HG03354 (cell line): ENCODE measurements around the gene WAC.
"Not testable (repeated sequence)": the region's sequence is repeated elsewhere in the genome, so short reads cannot be mapped to it uniquely, and the experiment has no call there.

Experiments
- ATAC-seq: cut with Tn5 transposase; IDR thresholded peaks from one replicate; pipeline ENCODE4 v1.9.1; 2021; ENCODE audit warnings: mild to moderate bottlenecking; ENCODE audit not compliant: unreplicated experiment, poor library complexity, severe bottlenecking

Gene WAC

DNA sequence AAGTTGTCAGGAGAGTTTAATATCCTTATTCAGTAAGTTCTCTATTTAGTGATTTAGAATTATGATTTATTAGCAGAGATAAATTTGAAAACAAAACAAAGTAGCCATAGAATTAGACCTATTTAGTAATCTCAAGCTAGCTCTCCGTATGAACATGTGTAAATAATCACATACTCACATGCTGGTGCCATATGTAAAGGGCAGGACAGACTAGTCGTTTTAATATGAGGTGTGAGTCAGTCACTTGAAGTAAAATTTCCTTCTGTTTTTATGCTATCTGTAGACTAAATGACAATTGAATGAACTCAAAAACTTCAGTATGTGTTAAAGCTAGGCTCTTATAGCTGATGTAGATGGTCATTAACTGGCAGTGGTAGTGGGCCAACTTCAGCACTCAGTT is 67.1 kb downstream of the WAC start:
- no peak for ATAC-seq

DNA sequence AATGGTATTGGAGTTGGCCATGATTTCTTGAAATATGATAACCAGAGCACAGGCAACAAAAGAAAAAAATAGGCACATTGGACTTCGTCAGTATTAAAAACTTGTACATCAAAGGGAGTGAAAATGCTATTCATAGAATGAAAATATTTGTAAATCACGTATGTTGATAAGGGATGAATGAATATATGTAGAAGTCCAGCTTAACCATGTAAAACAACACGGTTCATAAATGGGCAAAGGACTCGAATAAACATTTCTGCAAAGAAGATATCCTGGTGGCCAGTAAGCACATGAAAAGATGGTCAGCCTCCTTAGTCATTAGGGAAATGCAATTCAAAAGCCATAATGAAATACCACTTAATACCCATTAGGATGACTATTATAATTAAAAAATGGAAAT is 68.1 kb downstream of the WAC start:
- ATAC-seq, result no peak

DNA sequence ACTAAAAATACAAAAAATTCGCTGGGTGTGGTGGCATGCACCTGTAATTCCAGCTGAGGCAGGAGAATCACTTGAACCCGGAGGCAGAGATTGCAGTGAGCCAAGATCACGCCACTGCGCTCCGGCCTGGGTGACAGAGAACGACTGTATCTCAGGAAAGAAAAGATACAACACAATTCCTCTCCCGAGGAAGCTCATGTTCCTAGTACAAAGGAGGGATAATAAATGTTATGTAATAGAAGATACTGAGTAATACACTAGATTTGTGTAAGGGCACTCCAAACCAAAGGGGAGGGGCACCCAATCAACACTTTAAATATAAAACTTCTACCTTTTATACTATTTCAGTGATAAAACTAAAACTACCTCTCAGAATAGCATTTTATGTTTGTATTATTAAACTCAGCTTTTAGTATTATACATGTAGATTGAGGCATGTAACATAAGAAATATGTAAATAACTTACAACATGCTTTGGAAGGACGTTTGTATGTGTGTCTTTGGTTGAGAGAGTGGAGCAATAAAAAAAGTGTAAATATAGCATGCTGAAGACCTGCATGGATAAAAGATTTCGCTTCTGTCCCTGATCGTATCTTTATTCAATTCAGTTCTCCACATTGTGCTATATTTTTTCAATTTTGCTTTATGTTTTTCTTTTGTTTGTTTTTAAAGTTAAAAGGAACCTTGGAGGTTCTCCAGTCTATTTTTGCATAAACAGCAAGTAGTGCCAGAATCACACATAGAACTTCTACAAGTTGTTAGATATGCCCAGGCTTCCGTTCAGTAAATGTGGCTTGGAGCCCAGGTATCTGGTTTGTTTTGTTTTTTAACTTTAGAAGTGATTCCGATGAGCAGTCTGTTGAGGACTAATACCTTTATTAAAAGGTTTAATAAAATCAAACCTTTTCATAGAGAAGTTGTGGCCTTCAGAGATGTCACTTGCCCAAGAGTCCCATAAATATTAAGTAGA is 71.9 kb downstream of the WAC start:
- no peak for ATAC-seq

DNA sequence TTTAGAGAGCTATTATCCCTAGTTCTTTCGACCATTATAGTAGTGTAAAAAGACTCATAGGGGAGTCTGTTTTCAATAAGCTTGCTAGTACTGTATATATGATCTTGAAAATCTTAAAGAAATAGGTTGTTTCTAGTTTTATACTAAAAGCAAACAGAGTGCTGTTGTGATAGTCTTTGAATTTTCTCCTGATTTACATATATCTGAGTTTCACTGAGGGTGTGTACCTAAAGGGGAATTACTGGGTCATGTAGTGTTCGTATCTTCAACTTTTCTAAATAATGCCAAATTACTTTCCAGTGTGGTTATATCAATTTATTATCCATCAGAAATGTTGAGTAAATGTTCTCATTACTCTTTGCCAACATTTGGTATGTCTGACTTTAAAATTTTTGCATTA is 73.7 kb downstream of the WAC start:
- ATAC-seq, result no peak

DNA sequence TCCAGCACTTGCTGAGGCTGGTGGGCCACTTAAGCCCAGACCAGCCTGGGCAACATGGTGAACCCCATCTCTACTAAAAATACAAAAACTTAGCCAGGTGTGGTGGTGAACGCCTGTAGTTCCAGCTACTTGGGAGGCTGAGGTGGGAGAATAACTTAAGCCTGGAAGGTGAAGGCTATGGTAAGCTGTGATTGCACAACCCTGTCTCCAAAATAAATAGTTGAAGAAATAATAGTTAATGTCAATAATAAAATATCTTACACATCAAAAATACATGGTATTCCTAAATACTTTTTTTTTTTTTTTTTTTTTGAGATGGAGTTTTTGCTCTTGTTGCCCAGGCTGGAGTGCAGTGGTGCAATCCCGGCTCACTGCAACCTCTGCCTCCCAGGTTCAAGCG is 76.7 kb downstream of the WAC start:
- not testable (repeated sequence) for ATAC-seq

DNA sequence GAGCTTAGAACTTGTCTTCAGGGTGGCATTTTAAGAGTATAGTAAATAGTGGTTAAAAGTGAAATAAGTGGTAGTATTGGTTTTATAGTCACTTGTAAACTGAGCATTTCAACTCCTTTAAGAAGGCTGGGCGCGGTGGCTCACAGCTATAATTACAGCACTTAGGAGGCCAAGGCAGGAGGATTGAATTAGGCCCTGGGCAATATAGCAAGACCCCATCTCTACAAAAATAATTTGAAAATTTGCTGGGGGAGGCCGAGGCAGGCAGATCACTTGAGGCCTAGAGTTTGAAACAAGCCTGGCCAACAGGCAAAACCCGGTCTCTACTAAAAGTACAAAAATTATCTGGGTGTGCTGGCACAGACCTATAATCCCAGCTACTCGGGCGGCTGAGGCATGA is 80.0 kb downstream of the WAC start:
- ATAC-seq, result no peak

DNA sequence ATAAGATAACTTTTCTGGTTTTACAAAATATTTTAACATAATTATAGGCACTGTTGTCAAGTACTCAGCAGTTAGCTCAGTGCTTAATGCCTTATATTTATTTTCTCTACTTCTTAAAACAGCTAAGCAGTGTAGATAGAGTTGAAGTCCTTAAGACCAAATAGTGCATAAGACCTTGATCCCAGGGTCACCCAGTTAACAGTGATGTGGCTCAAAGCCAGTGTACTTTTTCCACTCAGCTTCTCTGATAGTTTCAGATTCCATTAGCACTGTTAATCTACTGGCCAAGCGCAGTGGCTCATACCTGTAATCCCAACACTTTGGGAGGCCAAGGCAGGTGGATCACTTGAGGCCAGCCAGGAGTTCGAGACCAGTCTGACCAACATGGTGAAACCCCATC is 83.6 kb downstream of the WAC start:
- no peak for ATAC-seq

DNA sequence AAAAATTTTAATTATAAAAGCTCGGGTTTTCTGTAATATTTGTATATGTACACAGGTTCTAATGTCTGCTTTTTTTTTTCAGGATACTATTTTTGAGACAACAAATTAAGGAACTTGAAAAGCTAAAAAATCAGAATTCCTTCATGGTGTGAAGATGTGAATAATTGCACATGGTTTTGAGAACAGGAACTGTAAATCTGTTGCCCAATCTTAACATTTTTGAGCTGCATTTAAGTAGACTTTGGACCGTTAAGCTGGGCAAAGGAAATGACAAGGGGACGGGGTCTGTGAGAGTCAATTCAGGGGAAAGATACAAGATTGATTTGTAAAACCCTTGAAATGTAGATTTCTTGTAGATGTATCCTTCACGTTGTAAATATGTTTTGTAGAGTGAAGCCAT is 86.5 kb downstream of the WAC start:
- ATAC-seq, result no peak

DNA sequence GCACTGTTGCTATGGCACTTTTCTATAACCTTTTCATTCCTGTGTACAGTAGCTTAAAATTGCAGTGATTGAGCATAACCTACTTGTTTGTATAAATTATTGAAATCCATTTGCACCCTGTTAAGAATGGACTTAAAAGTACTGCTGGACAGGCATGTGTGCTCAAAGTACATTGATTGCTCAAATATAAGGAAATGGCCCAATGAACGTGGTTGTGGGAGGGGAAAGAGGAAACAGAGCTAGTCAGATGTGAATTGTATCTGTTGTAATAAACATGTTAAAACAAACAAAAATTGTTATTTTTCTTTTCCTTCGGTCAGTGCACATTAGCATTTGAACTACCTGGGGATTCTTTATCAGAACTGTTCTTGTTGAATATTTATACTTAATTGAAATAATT is 87.3 kb downstream of the WAC start:
- ATAC-seq, result no peak

DNA sequence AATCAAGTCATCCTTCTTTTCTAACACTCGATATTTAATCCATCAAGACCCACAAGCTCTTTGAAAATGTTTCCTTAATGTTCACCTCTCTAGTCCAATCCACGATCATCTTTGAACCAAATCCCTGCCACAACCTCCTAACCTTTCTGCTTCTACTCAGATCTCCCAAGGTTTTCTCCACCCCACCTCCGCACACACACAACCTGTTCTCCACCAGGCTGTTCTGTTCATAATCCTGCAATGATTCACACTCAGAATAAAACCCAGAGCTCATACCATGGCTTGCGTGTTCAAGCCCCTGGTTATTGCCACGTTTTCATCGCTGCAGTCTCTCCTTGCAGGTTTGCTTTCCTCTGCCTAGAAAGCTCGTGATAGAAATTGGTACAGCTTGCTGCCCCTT is 90.6 kb downstream of the WAC start:
- ATAC-seq, result no peak

DNA sequence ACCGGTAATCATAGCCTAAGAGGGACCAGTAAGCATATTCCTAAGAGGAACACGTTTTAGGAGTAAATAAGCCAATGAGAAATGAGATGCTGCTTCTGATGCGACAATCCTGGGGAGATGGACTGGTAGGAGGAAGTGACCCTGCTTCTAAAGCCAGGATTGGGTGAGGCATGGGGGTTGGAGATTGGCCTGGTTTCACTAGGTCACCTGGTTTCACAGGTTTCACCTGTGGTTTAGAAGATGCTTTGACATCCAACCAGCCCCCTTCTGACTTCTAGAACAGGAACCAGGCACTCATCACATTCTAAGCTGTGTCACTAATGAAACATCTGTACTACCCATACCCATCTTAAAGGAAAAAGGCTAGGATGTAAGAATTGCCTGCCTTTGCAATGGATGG is 91.4 kb downstream of the WAC start:
- ATAC-seq, result no peak

DNA sequence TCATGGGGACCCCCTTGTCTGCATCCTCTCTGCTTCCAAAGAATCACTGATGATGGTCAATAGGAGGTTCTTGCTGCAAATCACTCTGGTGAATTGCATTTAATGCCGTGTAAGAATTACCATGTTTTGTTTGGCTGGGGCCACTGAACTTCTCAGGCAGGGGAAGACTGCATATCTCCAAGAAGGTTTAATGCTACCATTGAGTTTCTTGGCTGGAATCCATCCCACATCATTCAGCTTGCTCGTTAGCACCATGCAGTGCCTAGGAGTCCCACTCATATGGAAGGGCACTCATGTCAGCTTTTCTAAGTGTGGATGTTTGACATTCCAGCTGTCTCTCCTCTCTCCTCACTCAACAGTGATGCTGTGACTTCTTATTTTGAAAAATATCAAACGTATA is 94.2 kb downstream of the WAC start:
- no peak for ATAC-seq

DNA sequence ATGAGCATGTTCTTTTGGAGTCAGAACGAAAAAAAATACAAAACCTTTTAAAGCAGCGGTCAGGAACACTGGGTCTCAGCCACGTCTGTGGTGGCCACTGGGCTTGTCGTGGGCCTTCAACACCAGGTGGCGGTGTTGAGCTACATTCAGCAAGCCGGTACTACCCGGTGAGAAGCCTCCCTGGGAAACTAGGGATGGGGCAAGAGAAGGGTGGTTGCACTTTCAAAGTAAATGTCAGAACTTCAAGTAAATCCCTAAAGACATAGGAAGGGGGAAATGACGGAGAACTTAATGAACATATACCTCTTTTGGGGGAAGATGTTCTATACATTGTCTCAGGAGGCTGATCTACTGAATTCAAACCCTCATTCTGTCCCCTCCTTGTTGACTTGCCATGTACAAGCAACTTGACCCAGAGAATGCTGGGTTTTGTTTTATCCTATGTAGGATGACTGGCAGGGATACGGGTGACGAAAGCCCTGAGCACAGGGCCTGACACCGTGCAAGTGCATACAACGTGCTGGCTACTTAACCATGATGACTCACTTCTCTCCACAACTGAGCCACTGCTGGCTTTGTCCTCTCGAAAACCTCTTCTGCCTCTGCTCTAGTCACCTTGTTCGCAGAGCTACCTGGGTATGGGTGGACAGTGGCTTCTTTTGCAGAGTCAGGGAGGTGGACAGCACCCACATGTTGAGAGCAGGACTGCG is 95.4 kb downstream of the WAC start:
- peak; percentile 76 for ATAC-seq

DNA sequence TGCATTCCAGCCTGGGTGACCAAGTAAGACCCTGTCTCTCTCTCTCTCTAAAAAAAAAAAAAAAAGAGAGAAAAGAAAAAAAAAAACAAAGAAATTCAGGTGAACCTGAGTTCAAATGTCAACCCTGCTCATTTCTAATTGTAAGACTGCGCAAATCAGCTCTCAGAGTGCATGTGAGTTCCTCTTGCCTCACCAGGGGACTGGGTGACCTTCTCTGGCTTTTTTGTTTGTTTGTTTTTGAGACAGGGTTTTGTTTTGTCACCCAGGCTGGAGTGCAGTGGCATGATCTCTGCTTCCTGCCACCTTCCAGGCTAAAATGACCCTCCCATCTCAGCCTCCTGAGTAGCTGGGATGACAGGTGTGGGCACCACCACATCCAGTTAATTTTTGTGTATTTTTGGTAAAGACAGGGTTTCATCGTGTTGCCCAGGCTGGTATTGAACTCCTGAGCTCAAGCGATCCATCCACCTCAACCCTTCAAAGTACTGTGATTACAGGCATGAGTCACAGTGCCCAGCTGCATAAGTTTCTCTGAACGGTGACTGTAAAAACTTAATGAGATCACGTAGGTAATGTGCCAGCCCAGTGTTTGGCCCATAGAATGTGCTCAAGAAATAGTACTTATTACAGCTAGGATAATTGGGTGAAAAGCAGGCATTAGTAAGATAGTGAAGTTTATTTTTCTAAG is 99.1 kb downstream of the WAC start:
- ATAC-seq, result no peak

DNA sequence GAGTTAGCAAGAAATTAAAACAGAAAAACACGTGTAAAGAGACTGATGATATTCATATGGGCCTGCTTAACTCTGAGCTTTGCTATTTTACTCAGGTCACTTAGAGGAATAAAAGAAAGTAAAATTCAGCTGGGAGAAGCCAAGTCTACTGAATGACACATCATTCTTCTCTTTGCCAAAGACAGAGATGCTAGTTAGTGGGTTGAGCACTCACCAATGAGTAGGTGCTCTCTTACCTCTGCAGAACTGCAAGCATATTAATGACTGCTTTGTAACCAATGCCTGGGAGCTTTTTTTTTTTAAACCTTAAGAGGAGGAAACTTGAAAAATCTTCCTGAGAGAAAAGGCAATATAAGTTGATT is 99.6 kb downstream of the WAC start:
- ATAC-seq, result no peak

DNA sequence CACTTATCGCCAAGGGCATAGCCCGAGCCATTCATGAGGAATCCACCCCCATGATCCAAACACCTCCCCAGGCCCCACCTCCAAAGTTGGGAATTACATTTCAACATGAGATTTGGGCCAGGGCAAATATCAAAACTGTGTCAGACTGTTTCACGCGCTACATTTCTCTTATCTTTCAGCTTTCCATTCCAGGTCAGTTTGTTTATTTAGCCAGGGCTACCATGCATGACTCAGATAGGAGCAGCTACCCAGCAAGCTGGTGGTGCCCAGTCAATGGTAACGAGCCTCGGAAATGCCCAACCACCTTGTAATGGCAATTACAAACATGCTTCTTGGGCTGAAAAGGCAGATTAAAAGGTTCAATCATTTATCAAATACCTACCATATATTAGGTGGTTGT is 100.8 kb downstream of the WAC start:
- ATAC-seq, result no peak

DNA sequence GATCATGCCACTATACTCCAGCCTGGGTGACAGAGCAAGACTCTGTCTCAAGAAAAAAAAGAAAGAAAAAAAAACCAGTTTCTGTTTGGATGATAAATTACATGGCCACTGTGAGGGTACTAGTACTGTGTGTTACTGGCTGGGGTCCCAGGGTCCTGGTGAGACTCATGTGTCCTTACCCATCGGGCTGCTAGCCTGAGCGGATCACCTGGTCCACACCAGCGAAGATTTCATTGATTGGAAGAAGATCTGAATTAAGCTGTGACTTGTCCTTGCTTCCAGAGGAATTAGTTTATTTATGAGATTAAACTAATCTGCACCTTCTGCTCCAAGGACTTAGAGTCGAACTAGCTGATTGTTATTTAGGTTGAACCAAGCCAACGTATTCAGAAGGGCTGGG is 104.4 kb downstream of the WAC start:
- ATAC-seq, result no peak

DNA sequence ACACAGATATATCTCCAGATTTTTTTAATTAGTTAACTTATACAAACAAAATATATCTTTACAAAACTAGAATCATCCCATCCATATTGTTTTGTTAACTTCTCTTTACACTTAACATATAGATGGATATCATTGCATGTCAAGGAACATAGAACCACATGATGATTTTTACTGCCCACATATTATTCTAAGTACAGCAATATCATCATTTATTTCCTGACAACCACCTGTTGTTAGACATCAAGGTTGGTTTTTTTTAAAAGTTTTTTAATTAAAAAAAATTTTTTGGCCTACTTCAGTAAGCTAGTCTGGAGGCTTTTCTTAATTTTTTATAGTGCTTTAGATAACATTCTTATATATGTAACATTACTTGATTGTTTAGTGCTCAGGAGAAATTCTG is 105.5 kb downstream of the WAC start:
- ATAC-seq, result no peak

DNA sequence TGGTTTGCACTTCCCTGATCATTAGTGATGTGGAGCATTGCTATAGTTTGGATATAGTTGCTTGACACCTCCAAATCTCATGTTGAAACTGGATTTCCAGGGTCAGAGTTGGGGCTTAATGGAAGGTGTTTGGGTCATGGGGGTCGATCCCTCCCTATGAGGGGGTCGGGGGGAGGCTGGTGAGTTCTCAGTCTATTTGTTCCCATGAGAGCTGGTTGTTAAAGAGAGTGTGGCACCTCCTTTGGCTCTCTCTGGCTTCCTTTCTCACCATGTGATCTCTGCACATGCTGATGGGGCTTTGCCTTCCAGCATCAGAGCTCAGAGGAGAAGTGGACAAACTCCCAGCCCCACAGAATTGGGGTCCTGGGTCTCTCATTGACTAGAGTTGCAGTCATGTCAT is 107.6 kb downstream of the WAC start:
- ATAC-seq, result no peak

DNA sequence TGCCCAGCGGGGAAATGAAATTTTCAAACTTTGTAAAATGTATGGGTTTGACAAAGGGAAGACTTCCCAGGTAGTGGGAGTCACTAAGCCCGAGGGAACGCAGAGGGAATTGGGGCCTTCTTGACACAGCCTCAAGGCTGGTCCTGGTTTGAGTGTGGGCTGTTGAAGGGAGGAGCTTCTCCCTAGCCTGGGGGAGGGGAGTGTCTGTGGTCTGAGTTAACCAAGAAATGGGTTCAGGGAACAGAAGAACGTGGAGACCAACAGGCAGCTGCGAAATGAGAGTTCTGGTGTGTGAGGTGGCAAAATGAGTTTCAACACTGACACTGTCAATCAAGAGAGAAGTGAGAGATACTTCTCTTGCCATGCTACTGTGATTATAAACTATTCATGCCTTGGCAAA is 111.7 kb downstream of the WAC start:
- no peak for ATAC-seq

DNA sequence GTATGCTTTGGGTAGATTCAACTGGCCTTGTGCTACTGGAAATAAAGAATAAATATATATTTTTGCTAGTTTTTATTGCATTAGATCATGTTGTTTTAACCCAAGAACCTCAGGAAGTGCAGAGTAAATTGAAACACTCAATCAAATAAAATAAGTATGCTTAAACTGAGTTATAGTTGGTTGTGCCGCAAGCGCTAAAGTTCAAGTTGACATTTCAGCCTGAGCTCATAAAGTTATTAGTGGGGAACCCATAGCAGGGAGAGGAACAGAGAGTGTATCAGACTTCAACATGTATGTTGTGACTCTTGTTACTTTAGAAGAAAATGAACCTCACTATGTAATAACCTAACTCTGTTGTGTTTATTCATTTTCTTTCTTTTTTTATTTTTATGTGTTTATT is 119.2 kb downstream of the WAC start:
- no peak for ATAC-seq
